ENCODE measurements around the gene SYT12.

SYT12 gene

GRCh38 chr11:67030976-67031375 lies 8.0 kb downstream of the SYT12 start:
- no peak for DNase-seq

DNA sequence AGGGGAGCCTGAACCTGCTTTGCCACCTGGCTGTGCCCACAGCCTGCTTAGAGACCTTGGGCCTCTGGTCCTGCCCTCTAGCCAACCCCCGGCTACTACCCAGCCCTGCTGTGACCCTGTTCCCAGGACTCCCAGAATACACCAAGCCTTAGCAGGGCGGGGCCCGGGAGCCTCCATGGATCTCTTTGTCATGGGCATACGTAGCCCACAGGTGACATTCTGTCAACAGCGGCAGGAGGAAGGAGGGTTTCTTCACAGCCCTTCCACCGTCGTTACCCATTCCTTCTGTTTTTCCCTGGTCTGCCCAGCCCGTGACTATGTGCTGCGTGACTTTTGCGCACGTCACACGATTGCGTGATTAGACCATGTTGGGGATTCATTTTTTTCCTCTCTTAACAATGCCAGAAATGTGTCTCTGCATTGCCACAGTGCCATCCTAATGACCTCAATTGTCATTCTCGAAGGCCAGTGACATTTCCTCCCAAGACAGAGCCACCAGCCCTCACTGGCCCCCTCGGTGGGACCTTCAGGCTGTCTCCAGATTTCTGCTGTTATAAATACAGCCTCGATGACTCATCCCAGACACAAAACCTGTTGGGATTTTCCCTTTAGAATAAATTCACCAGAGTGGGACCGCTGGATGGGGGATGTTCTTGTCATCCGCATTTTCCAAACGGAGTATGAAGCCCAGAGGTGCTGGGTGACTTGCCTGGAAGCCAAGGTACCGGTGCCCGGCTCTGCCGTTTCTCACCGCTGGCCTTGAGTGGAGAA lies 9.0 kb downstream of the SYT12 start:
- peak; percentile 51 for DNase-seq

- peak; percentile 76 for DNase-seq
Observed at GRCh38 chr11:67032830-67033551, 10.1 kb downstream of the SYT12 start.

GRCh38 chr11:67033661-67034166 lies 10.8 kb downstream of the SYT12 start:
- DNase-seq = peak; percentile 92

DNA sequence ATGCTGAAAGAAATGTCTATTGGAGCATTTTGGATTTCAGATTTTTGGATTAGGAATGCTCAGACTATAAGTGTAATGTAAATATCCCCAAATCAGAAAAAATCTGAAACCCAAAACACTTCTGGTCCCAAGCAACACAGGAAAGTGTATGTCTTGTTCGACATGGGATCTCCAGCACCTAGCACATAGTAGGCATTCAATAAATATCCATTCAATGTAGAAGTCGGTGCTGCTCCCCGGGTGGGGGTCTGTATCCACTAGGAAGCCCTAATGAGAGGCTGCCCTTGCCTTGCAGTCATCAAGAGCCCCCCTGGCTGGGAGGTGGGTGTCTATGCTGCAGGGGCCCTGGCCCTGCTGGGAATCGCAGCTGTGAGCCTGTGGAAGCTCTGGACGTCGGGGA lies 11.4 kb downstream of the SYT12 start:
- DNase-seq = no peak

DNA sequence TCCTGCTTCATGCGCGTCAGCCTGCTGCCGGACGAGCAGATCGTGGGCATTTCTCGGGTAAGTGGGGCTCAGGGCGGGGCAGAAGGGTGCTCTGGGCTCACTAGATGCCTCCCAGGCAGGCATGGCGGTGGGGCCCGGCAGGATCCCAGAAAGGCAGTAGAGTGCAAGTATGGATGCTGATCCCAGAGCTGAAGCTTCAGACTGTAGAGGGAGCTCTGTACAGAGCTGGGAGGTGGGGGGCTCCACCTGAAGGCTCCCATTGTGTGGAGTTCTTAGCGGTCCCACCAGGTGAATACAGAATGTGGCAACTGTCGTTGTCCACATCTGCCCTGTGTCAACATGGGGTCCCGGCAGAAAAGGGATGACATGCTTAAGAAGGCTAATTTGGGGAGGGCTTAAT lies 17.2 kb downstream of the SYT12 start:
- DNase-seq = no peak

DNA sequence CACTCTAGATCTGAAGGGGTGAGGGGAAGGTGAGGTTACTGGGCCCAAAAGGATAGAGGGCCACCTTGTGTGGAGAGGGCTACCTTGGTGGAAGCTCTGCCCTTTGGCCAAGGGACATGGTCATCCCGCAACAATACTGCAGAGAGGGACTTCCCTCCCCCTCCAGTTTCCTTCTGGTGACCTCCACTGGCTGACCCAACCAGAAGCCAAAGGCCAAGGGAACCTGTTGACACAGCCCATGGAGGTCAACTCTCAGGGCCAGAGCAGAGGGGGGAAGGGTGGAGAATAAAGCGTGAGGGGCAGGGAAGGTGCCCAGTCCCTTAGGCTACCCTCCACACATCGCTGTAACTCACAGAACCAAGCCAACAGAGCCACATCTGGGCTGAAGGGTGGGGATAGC lies 18.7 kb downstream of the SYT12 start:
- no peak for DNase-seq

DNA sequence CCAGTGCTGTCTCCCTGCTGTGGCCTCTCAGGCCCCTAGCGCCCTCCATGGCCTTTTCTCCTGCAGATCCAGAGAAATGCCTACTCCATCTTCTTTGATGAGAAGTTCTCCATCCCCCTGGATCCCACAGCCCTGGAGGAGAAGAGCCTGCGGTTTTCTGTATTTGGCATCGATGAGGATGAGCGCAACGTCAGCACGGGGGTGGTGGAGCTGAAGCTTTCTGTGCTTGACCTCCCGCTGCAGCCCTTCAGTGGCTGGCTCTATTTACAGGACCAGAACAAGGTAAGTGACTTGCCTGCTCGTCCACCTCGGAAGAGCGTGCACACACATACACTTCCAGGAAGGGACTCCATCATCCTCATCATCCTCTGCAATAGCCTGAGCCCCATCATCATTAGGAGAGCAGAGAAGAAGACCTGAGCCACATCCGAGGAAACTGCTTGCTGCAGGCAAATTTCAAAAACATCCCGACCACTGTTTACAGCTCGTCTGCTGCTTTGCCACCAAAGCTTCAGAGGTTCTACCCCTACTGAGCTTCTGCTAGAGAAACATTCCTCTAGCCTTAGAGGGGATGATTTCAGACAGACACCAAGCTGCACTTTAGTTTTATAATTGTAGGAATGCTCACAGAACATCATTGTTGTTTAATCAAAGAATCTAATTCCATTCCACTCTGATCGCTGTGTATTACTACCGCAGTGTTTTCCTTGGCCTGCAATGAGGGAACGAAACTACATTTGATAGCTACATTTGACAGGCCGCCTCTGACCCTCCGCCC lies 20.8 kb downstream of the SYT12 start:
- DNase-seq = no peak

DNA sequence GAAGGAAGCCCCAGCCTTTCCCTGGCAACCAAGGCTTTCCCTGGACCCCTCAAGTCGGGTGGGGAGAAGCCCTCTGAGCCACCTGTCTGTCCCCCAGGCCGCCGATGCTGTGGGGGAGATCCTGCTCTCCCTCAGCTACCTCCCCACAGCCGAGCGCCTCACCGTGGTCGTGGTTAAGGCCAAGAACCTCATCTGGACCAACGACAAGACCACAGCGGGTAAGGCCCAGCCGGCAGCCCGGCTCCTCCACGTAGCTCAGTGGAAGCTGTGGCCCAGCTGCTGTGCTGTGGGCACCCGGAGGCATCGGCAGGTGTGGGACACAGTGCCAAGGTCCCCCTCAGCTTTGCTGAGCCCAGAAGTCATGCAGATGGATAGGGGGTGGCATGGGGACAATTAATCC lies 21.6 kb downstream of the SYT12 start:
- no peak for DNase-seq

DNA sequence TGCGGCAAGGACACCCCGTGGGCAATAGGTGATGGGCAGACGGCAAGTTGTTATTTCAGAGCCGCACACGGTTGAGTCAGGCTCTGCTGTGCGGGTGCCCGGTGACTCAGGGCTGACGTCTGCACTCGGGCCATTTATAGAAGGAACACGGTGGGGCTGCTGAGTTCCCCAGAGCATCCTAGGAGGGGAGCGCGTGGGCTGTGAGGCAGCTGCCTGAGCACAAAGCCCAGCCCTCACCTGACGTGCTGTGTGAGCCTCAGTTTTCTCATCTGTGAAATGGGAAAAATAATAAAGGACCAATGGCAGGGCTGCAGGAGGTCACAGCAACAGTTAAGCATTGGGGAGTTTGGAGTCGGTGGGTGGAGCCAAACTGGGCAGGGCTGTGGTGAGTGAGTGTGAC lies 22.4 kb downstream of the SYT12 start:
- DNase-seq = peak; percentile 11

- DNase-seq = no peak
Observed at GRCh38 chr11:67048515-67049130, 25.7 kb downstream of the SYT12 start.

DNA sequence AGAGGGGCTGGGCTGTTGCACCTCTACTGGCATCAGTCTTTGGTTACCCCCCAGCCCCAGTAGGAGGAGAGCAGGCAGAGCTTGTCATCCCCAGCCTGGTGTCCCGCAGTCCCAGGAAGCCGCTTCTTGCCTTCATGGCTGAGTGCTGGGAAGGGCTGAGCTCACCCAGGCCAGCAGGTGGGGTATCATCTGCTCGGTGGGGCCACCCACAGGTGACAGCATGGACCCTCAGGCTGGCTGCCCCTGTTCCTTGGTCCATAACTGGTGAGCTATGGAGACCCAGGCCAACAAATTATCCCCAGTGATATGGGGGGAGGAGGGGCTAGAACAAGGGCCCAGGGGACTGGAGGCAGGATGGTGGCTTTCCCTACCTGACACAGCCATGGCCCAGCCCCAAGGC lies 27.2 kb downstream of the SYT12 start:
- no peak for DNase-seq

DNA sequence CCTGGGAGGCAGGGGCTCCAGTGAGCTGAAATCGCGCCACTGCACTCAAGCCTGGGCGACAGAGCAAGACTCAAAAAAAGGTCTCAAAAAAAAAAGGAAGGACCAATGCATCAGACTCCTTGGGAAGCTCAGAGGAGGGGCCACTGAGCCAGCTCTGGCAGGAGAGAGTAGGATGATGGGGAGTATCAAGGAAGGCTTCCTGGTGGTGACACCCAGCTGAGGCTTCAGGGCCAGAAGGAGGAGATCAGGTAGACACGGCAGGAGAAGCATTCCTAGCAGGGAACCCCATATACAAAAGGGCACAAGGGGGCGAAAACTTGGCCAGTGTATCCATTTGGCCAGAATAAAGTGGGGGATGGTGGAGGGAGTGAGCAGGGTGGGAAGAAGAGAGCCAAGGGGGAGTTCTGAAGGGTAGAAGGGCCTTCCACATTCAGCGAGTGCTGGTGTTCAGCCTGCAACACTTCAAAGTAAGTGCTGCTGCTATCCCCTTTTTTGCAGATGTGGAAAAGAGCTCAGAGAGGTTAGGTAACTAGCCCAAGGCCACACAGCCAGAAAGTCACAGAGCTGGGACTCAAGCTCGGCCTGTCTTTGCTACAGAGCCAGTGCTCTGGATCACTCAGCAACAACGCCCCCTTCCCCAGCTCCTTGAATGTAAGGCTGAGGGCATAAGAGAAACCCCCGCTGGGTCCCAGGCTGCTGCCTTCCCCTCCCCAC lies 28.4 kb downstream of the SYT12 start:
- no peak for DNase-seq

DNA sequence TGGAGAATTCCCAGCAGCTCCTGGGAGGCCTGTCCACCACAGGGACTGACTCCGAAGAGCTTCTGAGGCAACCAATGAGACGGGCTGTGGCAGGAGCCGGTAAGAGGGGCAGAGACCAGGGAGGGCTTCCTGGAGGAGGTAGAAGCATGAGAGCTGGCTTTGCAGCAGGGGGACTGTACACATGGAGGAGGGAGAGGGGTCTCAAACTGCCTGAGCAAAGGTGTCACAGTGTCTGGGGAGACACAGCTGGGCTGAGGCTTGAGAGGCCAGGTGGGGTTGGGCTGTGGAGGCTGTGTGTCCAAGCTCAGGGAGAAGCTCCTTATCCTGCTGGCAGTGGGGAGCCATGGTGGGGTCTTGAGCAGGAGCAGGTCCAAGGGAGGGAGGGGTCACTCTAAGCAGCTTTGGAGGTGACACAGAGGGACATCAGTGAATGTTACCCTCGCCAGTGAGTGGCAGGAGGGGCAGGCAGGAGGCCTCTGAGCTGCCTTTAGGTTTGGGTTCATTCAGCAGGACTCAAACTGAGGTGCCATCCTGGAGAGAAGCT lies 29.1 kb downstream of the SYT12 start:
- DNase-seq = no peak

GRCh38 chr11:67052891-67053290 lies 30.0 kb downstream of the SYT12 start:
- DNase-seq = no peak

DNA sequence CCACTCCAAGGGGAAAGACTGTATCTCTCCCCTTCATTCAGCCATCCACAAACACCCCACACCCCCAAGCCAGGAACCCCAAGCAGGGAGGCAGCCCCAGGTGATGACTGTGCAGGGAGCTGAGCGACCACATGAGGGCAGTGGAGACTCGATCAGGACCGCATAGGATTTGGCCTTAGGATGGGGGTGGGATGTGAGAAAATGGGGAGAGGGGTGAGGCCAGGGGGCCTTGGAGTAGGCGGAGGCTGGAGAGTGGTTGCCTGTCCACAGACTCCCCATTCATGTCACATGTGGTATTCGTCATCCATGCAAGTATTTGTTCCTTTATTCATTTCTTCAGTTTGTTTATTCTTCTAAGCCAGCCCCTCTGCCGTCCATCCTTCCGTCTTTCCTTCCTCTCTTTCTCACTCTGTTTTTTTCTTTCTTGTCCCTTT lies 31.0 kb downstream of the SYT12 start:
- DNase-seq = peak; percentile 22

DNA sequence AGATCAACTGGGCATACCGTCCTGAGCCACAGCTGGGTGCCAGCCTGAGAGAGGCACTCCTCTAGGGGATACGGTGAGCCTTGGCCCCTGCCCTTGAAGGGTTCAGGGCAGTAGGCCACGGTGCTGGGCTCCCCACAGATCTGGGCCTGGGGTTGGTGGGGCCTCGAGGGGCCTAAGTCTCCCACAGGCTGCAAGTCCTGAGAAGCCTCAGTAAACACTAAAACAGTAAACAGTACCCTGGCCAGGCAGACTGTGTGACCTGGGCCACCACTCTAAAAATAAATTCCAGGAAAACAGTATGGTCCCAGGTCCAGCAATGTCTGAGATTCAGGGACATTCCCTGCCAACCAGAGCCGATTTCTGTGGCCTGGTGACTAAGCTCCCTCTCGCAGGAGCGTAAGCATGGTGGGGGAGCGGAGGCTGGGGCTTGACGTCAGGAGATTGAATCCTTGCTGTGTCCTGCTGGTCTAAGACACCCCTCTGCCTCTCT lies 31.5 kb downstream of the SYT12 start:
- DNase-seq = no peak

- DNase-seq = peak; percentile 25
Observed at GRCh38 chr11:67054836-67055523, 32.0 kb downstream of the SYT12 start.

DNA sequence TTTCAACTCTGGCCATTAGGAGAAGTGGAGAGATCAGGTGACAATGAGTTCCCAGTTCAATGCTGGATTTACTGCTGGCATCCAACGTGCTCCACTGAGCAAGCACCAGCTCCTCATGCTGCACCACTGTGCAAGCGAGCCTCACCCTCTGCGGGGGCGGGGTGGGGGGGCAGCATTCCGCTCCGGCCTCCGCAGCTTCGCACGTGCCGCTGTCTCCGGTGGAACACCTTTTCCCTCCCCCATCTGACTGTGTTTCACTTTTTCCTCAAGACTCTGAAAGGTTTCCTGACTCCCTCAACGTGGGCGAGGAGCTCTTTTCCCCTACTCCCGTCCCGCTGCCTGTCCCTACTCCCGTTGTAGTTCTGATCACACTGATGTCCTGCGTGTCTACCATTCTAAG lies 32.9 kb downstream of the SYT12 start:
- peak; percentile 19 for DNase-seq

DNA sequence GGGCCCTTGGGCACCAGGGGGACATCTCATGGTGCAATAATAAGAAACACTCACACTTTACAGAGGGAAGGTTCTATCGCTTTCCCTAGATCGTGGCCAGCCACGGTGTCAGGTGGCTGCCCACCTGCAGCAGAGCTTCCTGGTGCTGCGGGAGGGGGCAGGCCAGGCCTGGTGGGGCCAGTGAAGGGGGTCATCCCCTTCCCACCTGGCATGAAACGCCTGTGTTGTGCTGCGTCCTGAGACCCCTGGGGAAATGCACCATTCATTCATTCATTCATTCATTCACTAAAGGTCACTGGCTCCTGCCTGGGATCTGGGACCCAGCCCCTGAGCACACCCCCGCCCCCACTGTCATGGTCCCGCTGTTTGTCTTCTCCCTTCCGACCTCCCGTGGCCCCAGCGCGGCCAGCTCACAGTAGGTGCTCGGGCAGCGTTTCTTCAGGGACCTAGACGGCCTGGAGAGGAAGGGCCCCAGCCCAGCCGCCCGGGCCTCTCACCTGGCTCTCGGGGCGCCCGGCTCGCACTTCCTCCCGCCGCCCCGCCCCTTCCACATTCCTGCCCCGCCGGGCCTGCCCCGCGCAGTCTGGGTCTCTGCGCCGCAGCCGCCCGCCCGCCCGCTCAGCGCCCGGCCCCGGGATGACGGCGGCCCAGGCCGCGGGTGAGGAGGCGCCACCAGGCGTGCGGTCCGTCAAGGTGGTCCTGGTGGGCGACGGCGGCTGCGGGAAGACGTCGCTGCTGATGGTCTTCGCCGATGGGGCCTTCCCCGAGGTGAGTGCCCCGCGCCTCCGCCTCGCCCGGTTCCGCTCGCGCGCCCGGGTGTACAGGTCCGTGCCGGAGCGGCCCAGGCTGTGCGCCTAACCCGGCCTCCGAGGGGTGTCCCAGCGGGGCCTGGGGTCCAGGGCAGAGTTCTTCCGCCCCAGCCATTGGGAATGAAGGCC lies 33.6 kb downstream of the SYT12 start, which contains the start of gene RHOD:
TSS of gene RHOD (plus strand) at position 581 of the 938 bp plus-strand sequence. CDS start at position 637, 56 bp downstream.
- no peak for DNase-seq

Data from kidney glomerular epithelial cell (primary cell).